Tibial nerve (tissue), 4 donors: ENCODE data around the gene ACOXL.

ENCODE experiments used
- CTCF ChIP-seq, 5 experiments: fragments of 200-600 bp in 3 of 5; fragments of 450-650 bp in 2 of 5; sonication (generic) in 3 of 5; IDR thresholded peaks; one replicate each; pipeline ENCODE4 v1.5.1; 2016 to 2019; ENCODE audit warnings: antibody characterized with exemption in 5 of 5, mild to moderate bottlenecking in 3 of 5, moderate library complexity in 2 of 5
- EP300 ChIP-seq, 2 donors: sonication (generic); formaldehyde crosslinking; IDR thresholded peaks; one replicate each; pipeline ENCODE4 v1.6.1; 2017; ENCODE audit warnings: antibody characterized with exemption in 2 of 2, mild to moderate bottlenecking in 1 of 2
- POLR2A ChIP-seq, 2 donors: fragments of 450-650 bp; IDR thresholded peaks; one replicate each; pipeline ENCODE4 v1.6.1; 2017; ENCODE audit warnings: antibody characterized with exemption in 2 of 2, mild to moderate bottlenecking in 2 of 2, moderate library complexity in 2 of 2

DNA sequence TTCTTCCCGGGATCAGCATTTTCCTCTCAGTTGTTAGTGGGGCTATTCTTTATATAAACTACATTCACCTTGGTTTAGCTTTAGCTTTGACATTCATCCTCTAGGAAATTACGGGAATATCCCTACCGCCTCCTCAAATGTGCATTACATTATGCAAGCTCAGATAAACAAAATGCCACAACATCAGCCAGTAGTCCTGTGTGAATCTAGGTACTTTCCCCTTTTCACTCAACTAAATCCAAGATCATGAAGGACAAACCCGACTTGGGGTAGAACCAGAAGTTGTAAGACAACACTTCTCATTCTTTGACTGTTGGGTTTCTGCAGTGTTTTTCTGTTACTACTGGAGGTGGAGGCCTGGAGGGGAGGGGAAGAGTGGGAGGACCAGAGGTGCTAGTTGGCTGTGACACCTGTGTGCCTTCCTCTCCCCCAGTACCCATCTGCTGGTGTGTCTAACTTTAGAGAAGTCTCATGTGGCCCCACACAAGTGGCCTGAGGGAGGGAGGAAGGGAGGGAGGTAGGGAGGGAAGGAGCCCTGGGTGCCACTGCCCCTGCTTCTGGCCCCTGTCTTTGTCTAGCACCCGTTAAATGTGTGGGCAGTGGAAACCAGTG, 303.6 kb downstream of the ACOXL start:
- TF ChIP-seq CTCF (IDR thresholded peaks at IDR 0.05) (no peak), POLR2A (IDR thresholded peaks at IDR 0.05) (no peak), EP300 (IDR thresholded peaks at IDR 0.05) (no peak)
